OCI-LY1 (cell line): ENCODE data around the gene MFSD12.

ENCODE experiments used
- EZH2 ChIP-seq: fragments of 200-600 bp; sonication (generic), shearing (Covaris generic); IDR thresholded peaks from 2 replicates; pipeline ENCODE4 v1.8.0; 2017; ENCODE audit warnings: borderline replicate concordance, mixed run types, mild to moderate bottlenecking, antibody characterized with exemption, low read length, moderate library complexity, mixed read lengths
- TF ChIP-seq, protein P1 (sequence below): fragments of 200-600 bp; sonication (generic), shearing (Covaris generic); IDR thresholded peaks from 2 replicates; pipeline ENCODE4 v1.5.1; 2017; ENCODE audit warnings: mild to moderate bottlenecking, antibody characterized with exemption, low read length, moderate library complexity, mixed read lengths

DNA sequence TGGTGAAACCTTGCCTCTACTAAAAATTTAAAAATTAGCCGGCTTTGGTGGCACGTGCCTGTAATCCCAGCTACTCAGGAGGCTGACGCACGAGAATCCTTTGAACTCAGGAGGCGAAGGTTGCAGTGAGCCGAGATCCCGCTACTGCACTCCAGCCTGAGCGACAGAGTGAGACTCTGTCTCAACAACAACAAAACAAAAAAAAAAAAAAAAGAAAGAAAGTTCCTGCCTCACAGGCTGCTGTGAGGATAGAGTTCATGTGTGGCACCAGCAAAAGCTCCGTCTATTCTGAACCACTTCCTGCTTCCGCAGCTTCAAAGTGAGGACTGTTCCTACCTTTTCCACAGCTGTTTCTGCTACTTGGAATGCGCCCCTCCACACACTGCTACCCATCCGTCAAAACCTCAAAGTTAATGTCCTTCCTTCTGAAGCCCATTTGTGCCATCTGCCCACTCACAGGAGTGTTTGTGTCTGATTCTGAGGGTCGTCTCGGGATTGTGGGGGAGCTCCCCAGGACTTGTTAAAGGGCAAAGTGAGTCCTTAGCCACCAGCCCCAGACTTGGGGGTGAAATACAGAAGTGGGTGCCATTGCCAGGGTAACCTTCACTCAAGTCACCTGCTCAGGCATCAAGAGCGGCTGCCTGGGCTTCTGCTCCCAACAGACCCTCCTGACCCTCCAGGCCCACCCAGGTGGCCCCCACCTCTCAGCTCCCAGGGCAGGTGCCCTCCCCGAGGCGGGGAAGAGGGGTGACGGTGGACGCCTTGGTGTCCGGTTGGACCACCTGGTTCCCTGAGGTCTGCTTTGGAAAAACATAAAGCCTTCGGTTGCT lies 2.9 kb downstream of the MFSD12 start:
- TF ChIP-seq, protein P1, sequence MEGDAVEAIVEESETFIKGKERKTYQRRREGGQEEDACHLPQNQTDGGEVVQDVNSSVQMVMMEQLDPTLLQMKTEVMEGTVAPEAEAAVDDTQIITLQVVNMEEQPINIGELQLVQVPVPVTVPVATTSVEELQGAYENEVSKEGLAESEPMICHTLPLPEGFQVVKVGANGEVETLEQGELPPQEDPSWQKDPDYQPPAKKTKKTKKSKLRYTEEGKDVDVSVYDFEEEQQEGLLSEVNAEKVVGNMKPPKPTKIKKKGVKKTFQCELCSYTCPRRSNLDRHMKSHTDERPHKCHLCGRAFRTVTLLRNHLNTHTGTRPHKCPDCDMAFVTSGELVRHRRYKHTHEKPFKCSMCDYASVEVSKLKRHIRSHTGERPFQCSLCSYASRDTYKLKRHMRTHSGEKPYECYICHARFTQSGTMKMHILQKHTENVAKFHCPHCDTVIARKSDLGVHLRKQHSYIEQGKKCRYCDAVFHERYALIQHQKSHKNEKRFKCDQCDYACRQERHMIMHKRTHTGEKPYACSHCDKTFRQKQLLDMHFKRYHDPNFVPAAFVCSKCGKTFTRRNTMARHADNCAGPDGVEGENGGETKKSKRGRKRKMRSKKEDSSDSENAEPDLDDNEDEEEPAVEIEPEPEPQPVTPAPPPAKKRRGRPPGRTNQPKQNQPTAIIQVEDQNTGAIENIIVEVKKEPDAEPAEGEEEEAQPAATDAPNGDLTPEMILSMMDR = no peak
- no peak for TF ChIP-seq EZH2
